ENCODE measurements around the gene APEX1. TPM values are rescaled to one million over a fixed set of nuclear protein-coding genes. Genes with fewer than 3 reads are reported as not detected.
"Not testable (repeated sequence)": the region's sequence is repeated elsewhere in the genome, so short reads cannot be mapped to it uniquely, and the experiment has no call there.

APEX1 gene
- total RNA-seq, 2 donors from 2014 or later, result 119 to 169 TPM

DNA sequence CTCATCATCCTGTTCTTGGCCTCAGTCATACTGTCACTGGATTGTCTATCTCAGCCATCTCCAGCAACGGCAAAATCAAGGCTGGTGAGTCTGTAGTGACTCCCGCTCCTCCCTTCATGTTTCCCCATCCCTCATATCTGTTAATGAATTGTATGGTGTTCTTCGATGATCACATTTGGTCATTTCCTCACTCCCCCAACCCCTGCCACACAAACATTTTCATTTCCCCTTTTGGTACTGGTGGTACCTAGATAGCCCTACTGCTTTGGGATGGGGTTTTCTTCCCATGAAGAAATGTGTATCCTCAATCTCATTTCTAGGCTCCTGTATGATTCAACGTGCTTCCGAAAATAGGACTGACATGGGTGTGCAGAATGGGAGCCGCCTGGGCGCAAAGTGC, 16.4 kb upstream of the APEX1 start:
- no peaks in the 10 kb centered on the region for H3K9me3 ChIP-seq
- H3K9ac ChIP-seq (ENCODE audit: low read depth in 2 of 2, low read length in 2 of 2), result no peak overlapping the region
- no peak for DNase-seq
- intact Hi-C loops (cut with DNase I), result no loop called here
- H3K27me3 ChIP-seq, result no peaks in the 10 kb centered on the region
- H3K4me1 ChIP-seq, result no peaks in the 10 kb centered on the region
- H3K27ac ChIP-seq, result no peak overlapping the region
- H3K4me3 ChIP-seq, result no peak overlapping the region
- H3K36me3 ChIP-seq, result no peaks in the 10 kb centered on the region
- TF ChIP-seq, protein P1, sequence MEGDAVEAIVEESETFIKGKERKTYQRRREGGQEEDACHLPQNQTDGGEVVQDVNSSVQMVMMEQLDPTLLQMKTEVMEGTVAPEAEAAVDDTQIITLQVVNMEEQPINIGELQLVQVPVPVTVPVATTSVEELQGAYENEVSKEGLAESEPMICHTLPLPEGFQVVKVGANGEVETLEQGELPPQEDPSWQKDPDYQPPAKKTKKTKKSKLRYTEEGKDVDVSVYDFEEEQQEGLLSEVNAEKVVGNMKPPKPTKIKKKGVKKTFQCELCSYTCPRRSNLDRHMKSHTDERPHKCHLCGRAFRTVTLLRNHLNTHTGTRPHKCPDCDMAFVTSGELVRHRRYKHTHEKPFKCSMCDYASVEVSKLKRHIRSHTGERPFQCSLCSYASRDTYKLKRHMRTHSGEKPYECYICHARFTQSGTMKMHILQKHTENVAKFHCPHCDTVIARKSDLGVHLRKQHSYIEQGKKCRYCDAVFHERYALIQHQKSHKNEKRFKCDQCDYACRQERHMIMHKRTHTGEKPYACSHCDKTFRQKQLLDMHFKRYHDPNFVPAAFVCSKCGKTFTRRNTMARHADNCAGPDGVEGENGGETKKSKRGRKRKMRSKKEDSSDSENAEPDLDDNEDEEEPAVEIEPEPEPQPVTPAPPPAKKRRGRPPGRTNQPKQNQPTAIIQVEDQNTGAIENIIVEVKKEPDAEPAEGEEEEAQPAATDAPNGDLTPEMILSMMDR (IDR thresholded peaks at IDR 0.05), result no peak

DNA sequence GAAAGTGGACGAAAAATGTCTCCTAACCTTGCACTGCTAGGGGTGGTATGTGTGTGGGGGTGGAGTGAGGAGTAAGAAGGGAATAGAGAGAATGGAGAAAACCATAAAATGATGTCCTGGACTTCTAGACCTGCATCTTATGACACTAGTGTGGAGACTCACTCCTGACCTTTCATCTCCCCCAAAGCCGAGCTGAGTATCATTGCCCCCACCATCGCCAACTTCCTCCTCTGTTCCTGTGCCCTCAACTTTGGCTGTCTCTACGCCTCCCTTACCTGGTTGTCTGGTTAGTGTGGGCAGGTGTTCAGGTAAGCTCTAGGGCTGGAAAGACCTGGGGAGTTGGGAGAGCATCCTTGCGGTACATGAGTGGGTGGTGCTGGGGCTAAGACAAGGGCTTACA, 14.6 kb upstream of the APEX1 start:
- intact Hi-C loops (cut with DNase I), result no loop called here
- H3K4me3 ChIP-seq, result no peak overlapping the region
- TF ChIP-seq, protein P1 (IDR thresholded peaks at IDR 0.05), result no peak
- no peak overlapping the region for H3K27ac ChIP-seq
- H3K4me1 ChIP-seq, result no peaks in the 10 kb centered on the region
- no peak overlapping the region for H3K9ac ChIP-seq (ENCODE audit: low read depth in 2 of 2, low read length in 2 of 2)
- H3K36me3 ChIP-seq, result no peaks in the 10 kb centered on the region
- no peaks in the 10 kb centered on the region for H3K27me3 ChIP-seq
- no peaks in the 10 kb centered on the region for H3K9me3 ChIP-seq
- no peak for DNase-seq

DNA sequence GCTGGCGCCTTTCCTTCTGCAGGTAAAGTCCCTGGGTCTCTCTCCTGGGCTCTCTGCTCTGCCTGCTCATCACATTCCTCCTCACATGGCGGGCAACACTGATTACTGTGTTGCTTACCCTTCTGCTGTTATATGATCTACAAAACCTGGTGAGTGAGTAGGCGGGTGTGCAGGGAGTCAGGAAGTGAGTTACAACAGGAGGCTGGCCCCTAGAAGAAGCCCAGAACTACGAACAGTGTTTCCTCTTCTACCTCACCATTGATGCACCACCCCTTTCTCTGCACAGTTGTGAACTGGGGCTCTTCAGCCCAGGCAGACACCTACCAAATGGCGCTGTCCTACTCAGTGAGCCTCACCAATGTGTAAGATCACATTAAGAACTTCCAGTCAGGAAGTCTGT, 14.1 kb upstream of the APEX1 start:
- intact Hi-C loops (cut with DNase I), result no loop called here
- Histone ChIP-seq H3K36me3 (no peaks in the 10 kb centered on the region), H3K9ac (ENCODE audit: low read depth in 2 of 2, low read length in 2 of 2) (no peak overlapping the region), H3K4me1 (no peaks in the 10 kb centered on the region), H3K27ac (no peak overlapping the region), H3K27me3 (no peaks in the 10 kb centered on the region), H3K4me3 (no peak overlapping the region), H3K9me3 (no peaks in the 10 kb centered on the region)
- DNase-seq, result no peak
- TF ChIP-seq, protein P1 (IDR thresholded peaks at IDR 0.05), result no peak

DNA sequence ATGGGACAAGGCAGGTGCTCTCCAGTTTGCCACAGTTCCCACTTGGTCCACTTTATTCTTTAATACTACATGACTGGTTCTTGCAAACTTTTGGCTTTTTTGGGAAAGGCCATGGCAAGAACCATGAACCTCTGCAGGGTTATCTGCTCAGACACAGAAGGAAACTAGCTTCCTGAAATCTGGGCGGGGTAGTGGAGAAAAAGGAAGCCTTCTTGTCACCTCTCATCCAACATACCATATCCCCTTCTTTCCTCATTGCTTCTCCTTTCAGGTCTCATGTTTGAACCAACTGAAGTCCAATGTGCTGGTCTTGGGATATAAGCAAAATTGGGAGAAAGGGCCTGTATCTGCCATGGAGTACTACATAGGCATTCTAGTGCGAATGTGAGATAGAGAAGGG, 13.6 kb upstream of the APEX1 start:
- Histone ChIP-seq H3K4me3 (no peak overlapping the region), H3K36me3 (no peaks in the 10 kb centered on the region), H3K27me3 (no peaks in the 10 kb centered on the region), H3K9me3 (no peaks in the 10 kb centered on the region), H3K27ac (no peak overlapping the region), H3K4me1 (no peaks in the 10 kb centered on the region), H3K9ac (ENCODE audit: low read depth in 2 of 2, low read length in 2 of 2) (no peak overlapping the region)
- TF ChIP-seq, protein P1 (IDR thresholded peaks at IDR 0.05), result no peak
- DNase-seq, result no peak
- intact Hi-C loops (cut with DNase I), result no loop called here

DNA sequence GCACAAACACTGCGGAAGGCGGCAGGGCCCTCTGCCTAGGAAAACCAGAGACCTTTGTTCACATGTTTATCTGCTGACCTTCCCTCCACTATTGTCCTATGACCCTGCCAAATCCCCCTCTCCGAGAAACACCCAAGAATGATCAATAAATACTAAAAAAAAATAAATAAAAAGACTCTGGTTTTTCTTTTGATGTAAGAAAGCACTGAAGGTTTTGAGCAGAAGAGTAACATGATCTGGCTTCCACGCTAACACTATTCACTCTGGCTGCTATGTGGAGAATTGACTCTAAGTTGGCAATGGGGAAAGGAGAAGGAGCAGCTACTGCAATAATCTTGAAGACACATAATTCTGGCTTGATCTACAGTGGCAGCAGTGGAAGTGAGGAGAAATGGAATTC, 11.4 kb upstream of the APEX1 start:
- H3K27ac ChIP-seq; H3K9ac ChIP-seq (ENCODE audit: low read depth in 2 of 2, low read length in 2 of 2); H3K4me1 ChIP-seq; H3K4me3 ChIP-seq; intact Hi-C loops (cut with DNase I); H3K27me3 ChIP-seq; DNase-seq; H3K9me3 ChIP-seq: not testable (repeated sequence)
- peaks cover 11% of the 10 kb centered on the region for H3K36me3 ChIP-seq

DNA sequence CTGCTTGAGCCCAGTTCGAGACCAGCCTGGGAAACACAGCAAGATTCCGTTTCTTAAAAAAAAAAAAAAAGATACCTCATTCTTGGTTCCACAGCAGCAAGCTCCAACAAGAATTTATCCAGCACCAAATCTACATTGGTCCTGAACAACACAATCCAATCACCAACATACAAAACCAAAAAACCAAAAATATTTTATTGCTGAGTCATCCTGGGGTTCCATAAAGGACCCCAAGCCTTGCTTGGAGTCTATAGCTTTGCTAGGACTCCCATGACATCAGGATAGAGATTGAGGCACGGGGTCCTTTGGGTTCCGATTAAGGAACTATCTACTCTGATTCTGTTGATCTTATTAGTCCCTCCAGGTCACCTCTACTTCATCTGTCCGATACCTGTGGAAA, 8.1 kb upstream of the APEX1 start:
- Histone ChIP-seq H3K27me3 (no peaks in the 10 kb centered on the region), H3K9me3 (no peaks in the 10 kb centered on the region), H3K27ac (no peak overlapping the region), H3K9ac (ENCODE audit: low read depth in 2 of 2, low read length in 2 of 2) (no peak overlapping the region), H3K4me1 (no peaks in the 10 kb centered on the region), H3K36me3 (peaks cover 16% of the 10 kb centered on the region), H3K4me3 (no peak overlapping the region)
- TF ChIP-seq, protein P1 (IDR thresholded peaks at IDR 0.05), result no peak
- intact Hi-C loops (cut with DNase I), result no loop called here
- no peak for DNase-seq

DNA sequence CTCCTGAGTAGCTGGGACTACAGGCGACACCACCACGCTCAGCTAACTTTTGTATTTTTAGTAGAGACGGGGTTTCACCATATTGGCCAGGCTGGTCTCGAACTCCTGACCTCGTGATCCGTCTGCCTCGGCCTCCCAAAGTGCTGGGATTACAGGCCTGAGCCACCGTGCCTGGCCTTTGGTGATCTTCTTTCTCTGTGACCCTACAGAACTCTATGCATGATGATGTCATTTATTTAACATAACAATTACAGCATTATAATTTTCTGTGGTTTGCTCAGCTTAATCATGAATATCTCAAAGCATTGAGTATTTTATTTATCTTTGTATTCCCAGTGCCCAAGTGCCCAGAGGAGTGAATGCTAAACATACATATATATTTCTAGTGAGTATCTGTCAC, 2.2 kb upstream of the APEX1 start:
- H3K9me3 ChIP-seq; H3K4me3 ChIP-seq; DNase-seq; H3K27me3 ChIP-seq; H3K27ac ChIP-seq; H3K9ac ChIP-seq (ENCODE audit: low read depth in 2 of 2, low read length in 2 of 2); H3K4me1 ChIP-seq: not testable (repeated sequence)
- intact Hi-C loops (cut with DNase I), result loop anchor here (10.0 kb wide), 1 partner anchor 88 kb away; no protein-coding TSS in a partner anchor
- peaks cover 13% of the 10 kb centered on the region for H3K36me3 ChIP-seq

Data from colonic mucosa (tissue), 4 donors.